Effector CD4-positive, alpha-beta T cell (primary cell): ENCODE data around the gene TNIK.
"Not testable (repeated sequence)": the region's sequence is repeated elsewhere in the genome, so short reads cannot be mapped to it uniquely, and the experiment has no call there.

Experiments used
- DNase-seq: peaks from one replicate; pipeline ENCODE4 v3.0.0-alpha.2; 2020

TNIK gene

DNA sequence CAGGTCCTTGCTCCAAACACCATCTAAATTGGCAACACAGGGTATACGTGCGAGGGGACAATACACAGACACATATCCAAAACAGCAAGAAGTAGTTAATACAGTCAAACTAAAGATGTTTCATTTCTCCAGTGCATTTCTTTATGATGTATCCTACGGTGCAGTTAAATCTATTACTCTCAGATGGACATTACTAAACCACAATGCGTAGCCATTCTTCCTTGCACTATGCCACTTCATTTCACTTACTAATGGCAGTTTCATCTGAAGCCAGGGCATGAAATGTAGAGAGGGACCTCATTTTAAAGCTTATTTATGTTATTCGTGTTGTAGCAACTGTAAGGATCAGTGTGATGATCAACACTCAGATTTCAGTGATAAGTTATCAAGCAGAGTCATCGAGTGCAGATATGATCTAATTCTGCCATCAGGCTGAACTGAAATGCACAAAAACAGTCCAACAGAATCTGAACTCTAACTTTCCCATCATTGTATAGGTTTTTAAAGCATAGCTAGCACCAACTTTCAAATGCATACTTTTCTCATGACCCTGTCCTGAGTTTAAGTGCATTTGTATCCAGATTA is 14.5 kb downstream of the TNIK start:
- DNase-seq = no peak

DNA sequence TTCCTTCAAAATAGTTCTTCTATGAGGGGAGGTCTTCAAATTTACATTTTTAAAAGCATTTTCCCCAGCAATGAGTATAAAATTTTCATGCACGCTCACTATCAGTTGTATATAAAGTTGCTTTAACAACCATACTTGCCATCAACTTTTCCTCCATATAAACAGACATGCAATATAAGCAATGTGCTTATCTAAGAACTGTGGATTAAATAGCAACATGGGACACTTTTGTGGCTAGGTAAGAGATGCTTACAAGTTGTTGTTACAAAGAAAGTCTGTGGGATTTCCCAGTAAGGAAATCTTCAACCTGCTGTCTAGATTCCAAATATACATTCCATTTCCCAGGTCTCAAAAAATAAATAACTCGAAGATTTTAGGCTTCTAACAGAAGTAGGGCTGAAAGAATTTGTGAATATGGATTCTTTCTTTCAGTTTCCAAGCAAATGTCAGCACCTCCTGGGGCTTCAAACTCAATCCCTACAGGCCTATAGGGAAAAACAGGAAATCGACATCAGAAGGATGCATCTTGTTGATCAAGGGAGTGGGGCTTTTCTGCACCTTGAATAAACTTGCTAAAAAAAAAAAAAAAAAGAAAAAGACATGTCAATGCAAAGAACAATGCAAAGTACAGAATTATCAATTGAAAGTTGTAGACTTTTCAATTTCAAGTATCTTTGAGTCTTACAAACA is 16.1 kb downstream of the TNIK start:
- no peak for DNase-seq

DNA sequence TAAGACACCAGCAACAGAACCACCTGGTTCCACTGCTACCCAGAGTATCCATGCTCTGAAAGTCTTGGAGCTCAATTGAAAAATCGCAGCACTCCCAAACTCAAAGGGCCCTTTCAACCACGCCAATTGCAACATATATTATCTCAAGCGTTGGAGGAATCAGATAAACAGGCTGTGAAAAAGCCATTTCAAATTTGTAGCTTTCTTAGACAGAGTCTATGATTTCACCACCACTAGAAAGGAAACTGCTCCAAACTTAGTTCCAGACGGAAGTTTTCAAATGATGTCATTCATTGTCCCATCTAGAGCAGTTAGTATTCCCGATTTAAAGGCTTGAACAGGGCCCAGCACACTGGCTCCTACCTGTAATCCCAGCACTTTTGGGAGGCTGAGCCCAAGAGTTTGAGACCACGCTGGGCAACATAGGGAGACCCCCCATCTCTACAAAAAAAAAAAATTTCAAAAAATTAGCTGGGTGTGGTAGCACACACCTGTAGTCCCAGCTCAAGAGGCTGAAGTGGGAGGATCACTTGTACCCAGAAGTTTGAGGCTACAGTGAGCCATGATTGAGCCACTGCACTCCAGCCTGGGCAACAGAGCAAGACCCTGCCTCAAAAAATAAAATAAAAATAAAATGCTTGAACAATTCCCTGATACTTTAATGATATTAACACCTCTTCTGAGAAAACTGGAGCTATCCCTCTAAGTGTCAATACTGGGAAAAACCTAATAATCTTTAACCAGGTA is 16.8 kb downstream of the TNIK start:
- no peak for DNase-seq

DNA sequence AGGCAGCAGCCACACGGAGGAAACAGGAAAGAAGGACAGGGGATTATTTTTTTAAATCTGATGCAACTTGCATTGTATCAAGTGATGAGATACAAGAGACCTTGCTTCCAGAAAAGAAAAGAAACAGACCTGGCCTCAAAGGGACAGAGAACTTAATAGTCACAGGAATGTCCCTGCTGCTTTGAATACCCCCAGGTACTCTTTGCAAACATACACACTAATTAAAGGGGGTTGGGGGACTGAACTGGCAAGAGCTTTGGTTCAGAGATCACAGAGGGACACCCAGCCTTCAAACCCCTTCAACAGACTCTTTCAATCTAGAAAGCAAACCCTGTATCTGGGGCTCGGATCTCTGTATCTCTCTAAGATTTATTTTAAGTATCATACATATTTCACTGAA is 18.0 kb downstream of the TNIK start:
- DNase-seq = no peak

DNA sequence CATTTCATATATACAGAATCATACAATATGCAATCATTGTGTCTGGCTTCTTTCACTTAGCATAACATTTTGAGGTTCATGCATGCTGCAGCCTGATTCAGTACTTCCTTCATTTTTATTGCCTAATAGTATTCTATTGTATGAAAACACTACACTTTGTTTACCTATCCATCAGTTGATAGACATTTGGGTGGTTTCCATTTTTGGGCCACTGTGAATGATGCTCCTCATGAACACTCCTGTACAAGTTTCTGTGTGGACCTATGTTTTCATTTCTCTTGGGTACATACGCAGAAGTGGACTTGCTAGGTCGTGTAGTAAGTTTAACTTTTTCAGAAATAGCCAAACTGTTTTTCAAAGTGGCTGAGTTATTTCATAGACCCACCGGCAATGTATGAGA is 18.8 kb downstream of the TNIK start:
- no peak for DNase-seq

DNA sequence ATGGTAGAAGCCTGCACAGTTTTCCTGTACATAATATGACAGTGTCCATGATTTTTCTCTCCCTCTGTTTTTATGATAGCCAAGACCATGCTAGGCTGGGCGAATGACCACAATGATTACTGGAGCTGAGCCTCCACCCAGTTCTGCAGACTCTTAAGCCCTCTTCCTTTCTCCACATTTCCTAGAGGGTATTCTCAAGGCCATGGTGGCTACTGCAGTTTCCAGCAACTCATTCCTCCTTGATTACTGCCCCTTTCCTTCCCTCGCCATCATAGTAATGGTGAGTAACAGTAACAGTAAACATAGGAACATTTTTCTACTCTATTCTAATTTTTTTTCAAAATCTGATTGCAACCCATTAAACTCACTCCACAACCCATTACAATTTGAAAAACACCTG is 20.2 kb downstream of the TNIK start:
- DNase-seq = no peak

DNA sequence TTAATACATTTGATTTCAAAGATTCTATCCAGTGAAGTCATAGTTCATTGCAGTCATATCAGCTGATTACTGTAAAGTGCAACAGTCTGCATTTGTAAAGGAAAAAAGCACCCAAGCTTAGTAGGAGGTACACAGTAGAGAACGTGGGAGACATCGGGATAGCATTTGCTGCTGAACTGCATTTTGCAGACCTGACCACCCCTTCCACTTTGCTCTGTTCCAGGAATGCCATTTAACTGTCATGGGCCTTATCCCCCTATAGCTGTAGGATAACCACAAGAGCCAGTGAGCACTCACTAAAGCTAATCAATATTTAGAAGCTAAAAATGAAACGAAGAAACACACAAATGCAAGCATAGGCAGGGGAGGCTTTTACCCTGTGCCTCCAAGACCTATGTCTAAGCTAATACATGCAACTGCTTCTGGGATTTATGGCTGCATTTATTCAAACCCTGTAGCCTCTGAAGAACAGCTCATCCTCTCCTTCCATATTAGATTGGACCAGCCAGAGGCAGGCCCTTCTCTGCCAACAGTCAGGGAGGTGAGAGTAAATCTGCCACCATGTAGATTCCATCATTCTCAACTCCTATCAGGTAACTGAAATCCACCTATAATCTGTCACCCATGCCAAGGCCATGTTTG is 23.0 kb downstream of the TNIK start:
- DNase-seq = no peak

DNA sequence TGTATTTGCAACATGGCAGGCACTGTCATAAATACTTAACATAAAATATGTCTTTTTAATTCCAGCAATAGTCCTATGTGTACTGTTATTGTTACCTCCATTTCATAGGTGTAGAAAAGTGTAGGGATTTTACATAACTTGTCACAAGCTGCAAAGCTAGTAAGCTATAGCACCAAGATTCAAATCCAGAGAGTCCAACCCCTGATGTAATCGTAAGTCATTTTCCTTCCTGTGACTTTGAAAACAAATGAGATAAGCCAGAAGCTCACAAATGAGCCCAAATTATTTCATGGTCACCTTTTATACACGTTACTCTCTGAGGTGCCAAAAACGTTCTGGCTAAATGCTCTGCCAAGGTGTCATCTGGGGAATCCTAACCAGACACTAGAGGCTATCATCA is 23.8 kb downstream of the TNIK start:
- no peak for DNase-seq

DNA sequence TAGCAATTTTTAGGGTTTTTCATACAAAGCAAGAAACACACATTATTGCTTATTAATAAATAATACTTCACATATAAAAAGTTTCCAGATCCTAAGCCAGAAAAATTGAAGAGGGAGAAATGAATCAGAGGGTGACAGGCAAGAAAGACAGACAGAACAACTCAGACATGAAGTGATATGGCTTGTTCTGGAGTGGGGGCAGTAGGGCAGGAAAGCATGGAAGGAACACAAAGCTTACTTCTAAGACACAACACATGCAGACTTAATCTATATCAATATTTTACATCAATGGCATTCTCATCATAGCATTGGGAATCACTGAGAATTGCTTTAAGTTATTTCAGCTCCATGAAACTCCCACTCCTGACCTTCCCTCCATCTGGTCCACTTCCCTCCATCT is 24.4 kb downstream of the TNIK start:
- no peak for DNase-seq

DNA sequence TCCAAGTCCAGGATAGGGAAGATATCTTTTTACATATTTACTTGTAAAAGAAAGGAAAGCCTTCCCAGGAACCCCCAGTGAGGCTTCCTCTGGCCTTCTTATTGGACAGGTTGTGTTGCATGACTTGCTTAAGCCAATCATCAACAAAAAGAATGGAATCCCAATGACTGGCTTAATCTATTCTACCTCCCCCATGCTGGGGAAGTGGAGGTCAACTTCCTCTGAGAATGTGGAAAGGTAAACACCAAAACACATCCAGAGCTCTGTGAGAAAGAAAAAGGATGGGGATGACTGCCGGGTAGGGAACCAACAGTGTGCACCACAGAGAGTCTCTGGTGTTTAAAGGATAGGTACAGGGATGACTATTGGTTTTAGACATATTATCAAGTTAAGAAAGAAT is 25.1 kb downstream of the TNIK start:
- DNase-seq = no peak

DNA sequence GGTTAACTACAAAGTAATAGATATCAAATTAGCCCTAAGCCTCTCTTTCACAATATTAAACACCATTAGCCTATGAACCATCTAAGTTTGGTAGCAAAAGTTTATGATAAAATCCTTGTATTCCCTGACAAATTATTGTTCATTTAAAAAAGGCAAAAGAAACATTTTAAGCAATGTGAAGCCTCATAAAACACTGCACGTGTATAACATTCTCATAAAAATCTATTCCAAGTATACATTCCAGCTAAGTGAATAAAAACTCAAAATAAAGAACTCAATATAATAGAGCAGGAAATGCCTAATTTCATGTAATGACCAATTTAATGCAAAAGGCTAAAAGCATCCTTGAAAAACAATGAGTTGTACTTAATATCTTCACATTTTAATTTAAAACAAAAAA is 27.7 kb downstream of the TNIK start:
- DNase-seq = no peak

DNA sequence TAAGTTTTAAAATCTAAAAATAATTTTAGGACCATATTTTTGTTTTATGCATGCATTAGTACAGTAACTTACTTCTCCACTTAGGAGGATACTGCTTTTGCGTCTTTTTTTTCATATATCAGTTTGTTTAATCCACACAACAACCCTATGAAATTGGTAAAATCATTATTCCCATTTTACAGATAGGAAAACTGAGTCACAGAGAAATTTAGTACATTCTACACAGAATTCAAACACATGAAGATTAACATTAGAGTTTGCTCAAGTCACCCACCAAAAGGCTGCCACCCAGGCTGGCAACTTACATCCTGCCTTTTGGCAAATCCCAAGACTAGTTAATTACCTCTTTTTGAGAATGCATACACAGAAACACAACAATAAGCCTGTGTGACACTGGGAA is 28.7 kb downstream of the TNIK start:
- DNase-seq = no peak

DNA sequence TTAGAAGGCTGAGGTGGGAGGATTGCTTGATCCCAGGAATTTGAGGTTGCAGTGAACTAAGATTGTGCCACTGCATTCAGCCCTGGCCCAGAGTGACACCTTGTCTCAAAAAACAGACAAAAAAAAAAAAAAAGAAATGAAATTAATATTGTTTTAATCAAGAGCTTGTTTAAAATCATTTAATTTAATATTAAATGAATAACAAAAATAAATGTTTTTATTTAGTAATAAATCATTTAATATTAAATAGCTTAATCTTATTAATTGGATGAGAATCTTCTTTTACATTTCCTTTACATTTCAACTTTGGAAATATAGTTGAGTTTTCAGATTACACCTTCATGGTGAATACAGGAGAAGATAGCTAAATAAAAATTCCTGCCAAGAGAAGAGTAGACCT is 29.7 kb downstream of the TNIK start:
- no peak for DNase-seq

DNA sequence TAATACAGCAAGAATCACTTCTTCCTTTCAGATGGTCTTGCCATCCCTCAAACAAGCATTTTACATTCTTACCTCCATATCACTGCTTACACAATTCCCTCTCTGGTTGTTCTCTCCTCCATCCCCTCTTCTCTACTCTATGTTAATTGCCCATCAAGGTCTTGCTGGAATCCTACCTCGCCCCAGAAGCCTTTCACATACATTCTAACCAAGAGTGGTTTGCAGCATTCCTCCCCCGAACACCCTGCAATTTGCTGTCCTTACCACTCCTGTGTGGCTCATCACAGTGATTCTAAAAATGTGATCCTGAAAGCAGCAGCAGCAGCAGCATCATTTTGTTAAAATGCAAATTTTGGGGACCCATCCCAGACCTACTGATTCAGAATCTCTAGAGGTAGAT is 30.6 kb downstream of the TNIK start:
- no peak for DNase-seq

DNA sequence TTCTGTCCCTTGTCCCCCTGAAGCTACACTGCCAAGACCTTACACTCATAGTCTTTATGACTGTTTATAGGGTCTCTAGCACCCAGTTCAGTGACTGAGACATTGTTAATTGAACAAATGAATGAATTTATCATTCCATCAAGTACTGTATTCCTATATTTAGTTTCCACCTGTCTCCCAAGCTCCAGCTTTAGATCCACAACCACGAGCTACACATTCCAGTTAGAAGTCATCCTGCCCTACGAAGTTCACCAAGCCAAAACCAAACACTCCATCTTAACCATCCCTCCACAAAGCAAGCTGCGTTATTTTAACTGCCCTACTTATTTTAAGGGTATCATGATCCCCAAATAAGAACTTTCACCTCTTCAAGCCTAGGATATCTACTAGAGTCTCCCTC is 31.3 kb downstream of the TNIK start:
- DNase-seq = no peak

DNA sequence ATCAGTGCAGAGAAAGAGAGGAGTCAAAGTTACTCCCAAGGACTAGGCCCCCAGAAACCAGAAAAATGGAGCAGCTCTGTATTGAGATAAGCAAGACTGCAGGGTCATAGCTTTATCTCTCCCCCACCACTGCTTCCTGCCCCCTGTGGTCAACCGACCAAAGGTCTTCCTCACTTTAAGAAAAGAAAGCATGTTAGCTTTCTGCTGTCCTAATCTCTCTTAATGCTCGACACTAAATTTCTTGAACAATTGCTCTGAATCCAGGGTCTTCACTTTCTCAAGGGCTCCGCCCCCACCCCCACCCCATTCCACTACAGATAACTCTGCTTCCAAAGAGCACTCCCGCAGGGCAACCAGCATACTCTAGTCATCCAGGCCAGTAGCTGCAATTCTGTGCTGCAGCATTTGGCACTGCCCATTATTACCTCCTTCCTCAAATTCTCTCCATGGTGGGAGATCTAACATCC is 31.9 kb downstream of the TNIK start:
- DNase-seq = no peak

DNA sequence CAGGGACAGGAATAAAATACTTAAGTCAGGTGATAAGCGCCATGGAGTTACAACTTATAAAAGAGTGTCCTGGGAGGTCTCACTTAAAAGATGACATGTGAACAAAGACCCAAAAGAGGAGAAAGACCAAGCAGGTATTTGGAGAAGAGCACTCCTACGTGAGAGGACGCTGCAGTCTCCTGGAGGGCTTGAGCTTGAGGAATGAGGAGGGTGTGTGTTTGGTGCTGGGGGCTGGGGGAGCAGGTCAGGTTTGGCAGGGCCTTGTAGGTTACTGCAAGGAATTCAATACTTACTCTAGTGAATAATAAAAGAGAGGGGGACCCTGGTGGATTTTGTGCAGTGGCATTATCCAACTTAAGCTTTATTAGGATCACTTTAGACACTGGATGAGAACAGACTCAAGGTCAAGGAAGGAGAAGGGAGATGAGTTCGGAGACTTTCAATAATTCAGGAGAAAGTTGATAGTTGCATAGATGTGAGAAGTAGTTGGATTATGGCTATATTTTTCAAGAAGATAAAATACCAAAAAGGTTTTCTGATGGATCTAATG is 32.4 kb downstream of the TNIK start:
- DNase-seq = no peak

DNA sequence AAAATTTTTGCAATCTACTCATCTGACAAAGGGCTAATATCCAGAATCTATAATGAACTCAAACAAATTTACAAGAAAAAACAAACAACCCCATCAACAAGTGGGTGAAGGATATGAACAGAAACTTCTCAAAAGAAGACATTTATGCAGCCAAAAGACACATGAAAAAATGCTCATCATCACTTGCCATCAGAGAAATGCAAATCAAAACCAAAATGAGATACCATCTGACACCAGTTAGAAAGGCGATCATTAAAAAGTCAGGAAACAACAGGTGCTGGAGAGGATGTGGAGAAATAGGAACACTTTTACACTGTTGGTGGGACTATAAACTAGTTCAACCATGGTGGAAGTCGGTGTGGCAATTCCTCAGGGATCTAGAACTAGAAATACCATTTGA is 36.1 kb downstream of the TNIK start:
- DNase-seq = not testable (repeated sequence)

DNA sequence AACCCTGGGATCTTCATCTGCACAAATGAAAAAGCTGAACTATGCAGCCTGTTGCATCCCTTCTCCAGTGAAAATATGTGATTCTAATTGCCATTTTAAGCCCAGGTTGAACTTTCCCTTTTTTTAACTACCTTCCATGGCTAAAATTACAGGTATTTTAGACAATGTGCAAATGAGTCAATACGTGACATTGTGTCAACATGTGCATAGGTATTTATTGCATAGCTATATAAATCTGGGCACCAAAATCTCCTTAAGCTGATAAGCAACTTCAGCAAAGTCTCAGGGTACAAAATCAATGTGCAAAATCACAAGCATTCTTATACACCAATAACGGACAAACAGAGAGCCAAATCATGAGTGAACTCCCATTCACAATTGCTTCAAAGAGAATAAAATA is 37.4 kb downstream of the TNIK start:
- not testable (repeated sequence) for DNase-seq

DNA sequence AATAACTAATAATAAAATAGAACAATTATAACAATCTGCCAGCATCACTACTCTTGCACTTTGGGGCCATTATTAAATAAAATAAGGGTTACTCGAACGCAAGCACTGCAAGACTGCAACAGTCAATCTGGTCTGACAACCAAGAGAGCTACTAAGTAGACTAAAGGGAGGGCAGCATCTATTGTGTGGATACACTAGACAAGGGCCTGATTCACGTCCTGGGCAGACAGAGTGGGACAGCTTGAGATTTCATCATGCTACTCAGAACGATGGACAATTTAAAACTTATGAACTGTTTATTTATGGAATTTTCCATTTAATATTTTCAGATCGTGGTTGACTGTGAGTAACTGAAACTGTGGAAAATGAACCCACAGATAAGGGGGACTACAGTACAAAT is 39.5 kb downstream of the TNIK start:
- DNase-seq = no peak

DNA sequence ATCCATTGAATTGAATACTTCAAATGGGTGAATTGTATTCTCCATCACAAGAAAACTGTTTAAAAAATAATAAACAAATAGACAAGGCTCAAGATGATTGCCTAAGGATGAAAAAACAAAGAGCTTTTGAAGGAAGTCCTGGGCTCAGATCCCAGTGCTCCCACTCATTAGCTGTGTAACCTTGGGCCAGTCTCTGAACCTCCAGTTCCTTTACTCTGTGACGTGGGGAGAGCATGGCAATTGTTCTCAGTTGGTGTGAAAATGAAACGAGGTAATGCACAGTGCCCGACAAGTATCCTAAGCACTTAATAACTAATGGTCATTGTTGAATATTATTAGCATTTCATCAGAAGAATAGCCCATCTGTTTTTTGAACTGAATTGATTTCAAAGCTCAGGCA is 40.7 kb downstream of the TNIK start:
- DNase-seq = no peak

DNA sequence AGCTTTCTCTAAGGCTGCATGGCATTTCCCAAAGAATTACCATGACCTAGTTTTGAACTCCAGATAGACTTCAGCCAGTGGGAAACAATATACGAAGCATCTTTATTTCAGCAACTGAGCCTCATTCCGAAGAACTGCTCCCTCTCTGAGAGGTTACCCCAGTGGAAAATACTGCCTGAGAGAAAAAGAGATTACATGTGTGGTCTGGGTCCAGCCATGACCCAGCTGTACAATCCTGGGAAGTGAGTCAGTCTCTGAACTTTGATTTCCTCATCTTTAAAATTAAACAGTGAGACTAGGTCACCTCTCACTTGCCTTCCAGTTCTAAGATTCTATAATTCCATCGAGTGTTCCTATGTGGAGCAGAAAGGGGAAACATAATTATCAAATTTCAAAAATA is 42.4 kb downstream of the TNIK start:
- no peak for DNase-seq

DNA sequence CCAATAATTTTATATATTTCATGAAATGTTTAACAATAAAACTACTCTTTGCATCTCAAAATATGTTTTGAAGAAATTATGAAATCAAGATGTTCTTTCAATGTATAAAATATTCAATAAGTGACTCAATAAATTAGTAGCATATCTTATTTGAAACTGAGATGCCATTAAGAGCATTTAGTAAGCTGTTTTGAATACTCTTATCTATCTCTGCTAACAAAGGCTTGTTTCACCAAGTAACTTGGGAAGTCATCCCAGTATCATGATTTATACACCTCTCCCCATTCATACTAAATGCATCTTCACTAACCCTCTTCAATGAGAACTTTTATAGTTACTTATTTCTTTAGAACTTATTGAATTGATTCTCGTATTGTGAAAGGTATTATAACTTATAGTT is 43.1 kb downstream of the TNIK start:
- DNase-seq = no peak

DNA sequence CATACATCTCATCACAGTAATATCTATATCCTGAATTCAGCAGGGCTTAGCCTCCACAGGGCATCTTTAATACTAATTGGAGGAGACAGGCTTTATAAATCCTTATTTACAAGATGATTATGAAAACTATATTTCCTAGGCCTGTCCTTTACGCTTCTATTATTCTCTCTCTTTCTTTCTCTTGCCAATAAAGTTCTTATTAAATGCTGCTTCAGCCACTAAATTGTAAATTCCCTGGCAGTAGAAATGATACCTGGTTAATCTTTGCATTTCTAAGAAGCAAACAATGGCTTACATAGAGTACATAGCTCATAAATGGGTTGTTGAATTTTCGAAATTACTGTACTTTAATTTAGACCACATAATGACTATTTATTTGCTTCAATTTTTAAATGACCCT is 43.5 kb downstream of the TNIK start:
- DNase-seq = no peak
